ENCODE results near the gene MSX1.

GRCh38 chr4:4912155-4912554, 52.7 kb downstream of the MSX1 start:
- TF ChIP-seq POLR2A (IDR thresholded peaks at IDR 0.05) (no peak), CTCF (IDR thresholded peaks at IDR 0.05) (no peak)
